HepG2 (cell line): ENCODE results near the gene SRCIN1. TPM values are rescaled to one million over a fixed set of nuclear protein-coding genes. Genes with fewer than 3 reads are reported as not detected.
A peak's percentile ranks its signal among the peaks of the same experiment; 100 is the strongest.

Experiments used
- FOXP1 ChIP-seq, 2 experiments: fragments of 450-650 bp in 1 of 2; IDR thresholded peaks; 2 replicates each; pipeline ENCODE4 v1.6.1; 2017 to 2018; ENCODE audit warnings: antibody characterized with exemption in 1 of 2
- GZF1 ChIP-seq: sonication (generic); formaldehyde crosslinking; IDR thresholded peaks from 2 replicates; pipeline ENCODE4 v1.5.1; 2020; ENCODE audit warnings: mild to moderate bottlenecking, missing genetic modification reagents
- HDAC2 ChIP-seq: sonication (generic); formaldehyde crosslinking; IDR thresholded peaks from 2 replicates; pipeline ENCODE4 v1.4.0; 2020; ENCODE audit warnings: missing genetic modification reagents
- HMG20A ChIP-seq: IDR thresholded peaks from 2 replicates; pipeline ENCODE4 v1.6.1; 2016; ENCODE audit warnings: borderline replicate concordance
- IRF2 ChIP-seq: IDR thresholded peaks from 2 replicates; pipeline ENCODE4 v1.6.1; 2018; ENCODE audit warnings: missing genetic modification reagents, missing compliant biosample characterization
- SOX5 ChIP-seq: IDR thresholded peaks from 2 replicates; pipeline ENCODE4 v1.6.1; 2016; ENCODE audit warnings: borderline replicate concordance
- STAT5B ChIP-seq: sonication (generic); formaldehyde crosslinking; IDR thresholded peaks from 2 replicates; pipeline ENCODE4 v1.4.0; 2020; ENCODE audit warnings: missing genetic modification reagents
- ZFP90 ChIP-seq: sonication (generic); formaldehyde crosslinking; IDR thresholded peaks from 2 replicates; pipeline ENCODE4 v1.8.0; 2022; ENCODE audit warnings: missing genetic modification reagents, mild to moderate bottlenecking, inconsistent platforms, borderline replicate concordance
- ZNF10 ChIP-seq: sonication (generic); formaldehyde crosslinking; IDR thresholded peaks from 2 replicates; pipeline ENCODE4 v1.4.0; 2020; ENCODE audit warnings: mild to moderate bottlenecking, low read depth, missing genetic modification reagents, borderline replicate concordance
- ZNF232 ChIP-seq: sonication (generic); formaldehyde crosslinking; IDR thresholded peaks from 2 replicates; pipeline ENCODE4 v1.4.0; 2020; ENCODE audit warnings: missing genetic modification reagents, borderline replicate concordance
- ZNF337 ChIP-seq: sonication (generic); formaldehyde crosslinking; IDR thresholded peaks from 2 replicates; pipeline ENCODE4 v1.5.1; 2020; ENCODE audit warnings: missing genetic modification reagents, low read depth, mild to moderate bottlenecking, borderline replicate concordance
- ZNF446 ChIP-seq: sonication (generic); formaldehyde crosslinking; IDR thresholded peaks from 2 replicates; pipeline ENCODE4 v1.5.0; 2020; ENCODE audit warnings: mild to moderate bottlenecking, missing genetic modification reagents
- ZNF558 ChIP-seq: sonication (generic); formaldehyde crosslinking; IDR thresholded peaks from 2 replicates; pipeline ENCODE4 v1.9.0; 2022; ENCODE audit warnings: mild to moderate bottlenecking, missing genetic modification reagents, borderline replicate concordance
- ZNF589 ChIP-seq: sonication (generic); formaldehyde crosslinking; conservative IDR thresholded peaks from 2 replicates; pipeline ENCODE4 v1.8.0; 2022; ENCODE audit warnings: mild to moderate bottlenecking, moderate library complexity, missing genetic modification reagents
- ZNF660 ChIP-seq: sonication (generic); formaldehyde crosslinking; IDR thresholded peaks from 2 replicates; pipeline ENCODE4 v1.5.1; 2020; ENCODE audit warnings: mild to moderate bottlenecking, low read depth, missing genetic modification reagents, borderline replicate concordance
- ZNF768 ChIP-seq: sonication (generic); formaldehyde crosslinking; IDR thresholded peaks from 2 replicates; pipeline ENCODE4 v1.4.0; 2020; ENCODE audit warnings: missing genetic modification reagents
- ZNF772 ChIP-seq: sonication (generic); formaldehyde crosslinking; IDR thresholded peaks from 2 replicates; pipeline ENCODE4 v1.5.0; 2020; ENCODE audit warnings: mild to moderate bottlenecking, missing genetic modification reagents
- ZNF792 ChIP-seq: IDR thresholded peaks from 2 replicates; pipeline ENCODE4 v1.6.1; 2016
- polyA plus RNA-seq, 8 experiments: library from polyadenylated mRNA; depleted of rRNA in 3 of 8; stranded (reverse) in 7 of 8; unstranded in 1 of 8; fragments of >200 nt; fragmentation: Illumina TruSeq in 4 of 8; extraction: Trizol in 4 of 8; gene quantifications; 2 replicates each; pipeline versions ENCODE4 v1.2.1 to v1.2.3, GENCODE V29; 2011 to 2016; ENCODE audit warnings: low read depth in 4 of 8, missing spikeins in 1 of 8, mixed read lengths in 1 of 8; ENCODE audit not compliant: insufficient read depth in 1 of 8
- total RNA-seq, 5 experiments: library from RNA; depleted of rRNA; stranded (reverse); fragments of >200 nt; fragmentation: Illumina TruSeq; extraction: Trizol; gene quantifications; 2 replicates each; pipeline ENCODE4 v1.2.3, GENCODE V29; 2016; ENCODE audit warnings: low read depth in 1 of 5
- TF ChIP-seq, protein P1 (sequence below): sonication (generic); formaldehyde crosslinking; IDR thresholded peaks from 2 replicates; pipeline ENCODE4 v1.4.0; 2020; ENCODE audit warnings: missing genetic modification reagents
- TF ChIP-seq, protein P2 (sequence below): fragments of 450-650 bp; IDR thresholded peaks from 2 replicates; pipeline ENCODE4 v1.6.1; 2017
- TF ChIP-seq, protein P3 (sequence below): sonication (generic); formaldehyde crosslinking; IDR thresholded peaks from 2 replicates; pipeline ENCODE4 v1.4.0; 2020; ENCODE audit warnings: mild to moderate bottlenecking, missing genetic modification reagents
- TF ChIP-seq, protein P4 (sequence below): sonication (generic); formaldehyde crosslinking; IDR thresholded peaks from 2 replicates; pipeline ENCODE4 v1.8.0; 2022; ENCODE audit warnings: missing genetic modification reagents, low read depth, mild to moderate bottlenecking, borderline replicate concordance

The SRCIN1 gene
- total and polyA plus RNA-seq, 2 of the 13 experiments (the other 11 are each of a cell fraction or from before 2014, with no cell fraction given), result 1.2 to 9.6 TPM

DNA sequence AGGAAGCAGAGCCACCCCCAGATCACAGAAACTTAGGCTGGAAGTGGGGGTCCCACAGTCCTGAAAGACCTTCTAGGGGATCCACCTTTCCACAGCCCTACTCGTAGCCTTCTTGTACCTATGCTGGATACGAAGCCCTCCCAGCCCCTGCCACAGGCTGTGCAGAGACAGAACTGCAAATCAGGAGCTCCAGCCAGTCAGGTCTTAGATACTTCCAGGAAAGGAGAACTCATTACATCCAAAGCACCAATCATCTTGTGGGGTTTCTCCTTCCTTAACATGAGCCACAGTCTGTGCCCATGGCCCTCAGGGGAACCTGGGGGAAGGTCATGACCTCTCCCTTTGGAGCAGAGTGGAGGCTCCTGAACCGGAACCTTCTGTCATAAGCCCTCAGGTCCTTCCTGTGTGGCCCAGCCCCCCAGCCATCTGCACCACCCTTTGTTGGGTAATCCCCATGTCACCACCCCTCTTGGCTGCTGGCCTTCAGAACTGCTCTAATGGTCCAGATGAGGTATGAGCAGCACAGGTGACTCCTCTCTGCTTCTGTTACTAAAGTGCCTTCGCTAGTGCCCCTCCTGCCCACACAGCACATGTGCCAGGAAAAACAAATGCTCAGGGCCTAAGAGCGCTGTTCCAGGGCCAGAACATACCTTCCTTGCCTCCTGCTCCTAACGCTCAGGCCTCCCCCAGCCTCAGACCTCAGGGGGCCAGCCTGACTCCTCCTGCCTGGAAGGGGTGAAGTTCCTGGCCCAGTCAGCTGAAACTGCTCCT is 14.6 kb downstream of the SRCIN1 start (continued):
- TF ChIP-seq, protein P1, sequence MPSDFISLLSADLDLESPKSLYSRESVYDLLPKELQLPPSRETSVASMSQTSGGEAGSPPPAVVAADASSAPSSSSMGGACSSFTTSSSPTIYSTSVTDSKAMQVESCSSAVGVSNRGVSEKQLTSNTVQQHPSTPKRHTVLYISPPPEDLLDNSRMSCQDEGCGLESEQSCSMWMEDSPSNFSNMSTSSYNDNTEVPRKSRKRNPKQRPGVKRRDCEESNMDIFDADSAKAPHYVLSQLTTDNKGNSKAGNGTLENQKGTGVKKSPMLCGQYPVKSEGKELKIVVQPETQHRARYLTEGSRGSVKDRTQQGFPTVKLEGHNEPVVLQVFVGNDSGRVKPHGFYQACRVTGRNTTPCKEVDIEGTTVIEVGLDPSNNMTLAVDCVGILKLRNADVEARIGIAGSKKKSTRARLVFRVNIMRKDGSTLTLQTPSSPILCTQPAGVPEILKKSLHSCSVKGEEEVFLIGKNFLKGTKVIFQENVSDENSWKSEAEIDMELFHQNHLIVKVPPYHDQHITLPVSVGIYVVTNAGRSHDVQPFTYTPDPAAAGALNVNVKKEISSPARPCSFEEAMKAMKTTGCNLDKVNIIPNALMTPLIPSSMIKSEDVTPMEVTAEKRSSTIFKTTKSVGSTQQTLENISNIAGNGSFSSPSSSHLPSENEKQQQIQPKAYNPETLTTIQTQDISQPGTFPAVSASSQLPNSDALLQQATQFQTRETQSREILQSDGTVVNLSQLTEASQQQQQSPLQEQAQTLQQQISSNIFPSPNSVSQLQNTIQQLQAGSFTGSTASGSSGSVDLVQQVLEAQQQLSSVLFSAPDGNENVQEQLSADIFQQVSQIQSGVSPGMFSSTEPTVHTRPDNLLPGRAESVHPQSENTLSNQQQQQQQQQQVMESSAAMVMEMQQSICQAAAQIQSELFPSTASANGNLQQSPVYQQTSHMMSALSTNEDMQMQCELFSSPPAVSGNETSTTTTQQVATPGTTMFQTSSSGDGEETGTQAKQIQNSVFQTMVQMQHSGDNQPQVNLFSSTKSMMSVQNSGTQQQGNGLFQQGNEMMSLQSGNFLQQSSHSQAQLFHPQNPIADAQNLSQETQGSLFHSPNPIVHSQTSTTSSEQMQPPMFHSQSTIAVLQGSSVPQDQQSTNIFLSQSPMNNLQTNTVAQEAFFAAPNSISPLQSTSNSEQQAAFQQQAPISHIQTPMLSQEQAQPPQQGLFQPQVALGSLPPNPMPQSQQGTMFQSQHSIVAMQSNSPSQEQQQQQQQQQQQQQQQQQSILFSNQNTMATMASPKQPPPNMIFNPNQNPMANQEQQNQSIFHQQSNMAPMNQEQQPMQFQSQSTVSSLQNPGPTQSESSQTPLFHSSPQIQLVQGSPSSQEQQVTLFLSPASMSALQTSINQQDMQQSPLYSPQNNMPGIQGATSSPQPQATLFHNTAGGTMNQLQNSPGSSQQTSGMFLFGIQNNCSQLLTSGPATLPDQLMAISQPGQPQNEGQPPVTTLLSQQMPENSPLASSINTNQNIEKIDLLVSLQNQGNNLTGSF (CRISPR knock-in tag), result no peak
- TF ChIP-seq, protein P2, sequence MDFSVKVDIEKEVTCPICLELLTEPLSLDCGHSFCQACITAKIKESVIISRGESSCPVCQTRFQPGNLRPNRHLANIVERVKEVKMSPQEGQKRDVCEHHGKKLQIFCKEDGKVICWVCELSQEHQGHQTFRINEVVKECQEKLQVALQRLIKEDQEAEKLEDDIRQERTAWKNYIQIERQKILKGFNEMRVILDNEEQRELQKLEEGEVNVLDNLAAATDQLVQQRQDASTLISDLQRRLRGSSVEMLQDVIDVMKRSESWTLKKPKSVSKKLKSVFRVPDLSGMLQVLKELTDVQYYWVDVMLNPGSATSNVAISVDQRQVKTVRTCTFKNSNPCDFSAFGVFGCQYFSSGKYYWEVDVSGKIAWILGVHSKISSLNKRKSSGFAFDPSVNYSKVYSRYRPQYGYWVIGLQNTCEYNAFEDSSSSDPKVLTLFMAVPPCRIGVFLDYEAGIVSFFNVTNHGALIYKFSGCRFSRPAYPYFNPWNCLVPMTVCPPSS, result no peak
- TF ChIP-seq ZNF558 (CRISPR knock-in tag) (no peak), FOXP1 (IDR thresholded peaks at IDR 0.05) (no peak), FOXP1 (CRISPR knock-in tag; IDR thresholded peaks at IDR 0.05) (peak; percentile 9; the same call in 1 of the 2 replicates), ZNF589 (CRISPR knock-in tag) (no peak), ZNF660 (no peak), ZNF10 (no peak), HMG20A (CRISPR knock-in tag) (no peak), ZNF772 (no peak), GZF1 (CRISPR knock-in tag) (no peak), ZFP90 (CRISPR knock-in tag) (no peak), ZNF792 (CRISPR knock-in tag) (0 out of 2 replicates have a peak, but pooled peaks have one; percentile 38), ZNF768 (CRISPR knock-in tag) (no peak), SOX5 (CRISPR knock-in tag) (peak; percentile 47), STAT5B (no peak), ZNF337 (CRISPR knock-in tag) (no peak), IRF2 (0 out of 2 replicates have a peak, but pooled peaks have one; percentile 5), ZNF446 (no peak), HDAC2 (CRISPR knock-in tag) (peak; percentile 62; the same call in 1 of the 2 replicates), ZNF232 (CRISPR knock-in tag) (no peak)
- TF ChIP-seq, protein P3, sequence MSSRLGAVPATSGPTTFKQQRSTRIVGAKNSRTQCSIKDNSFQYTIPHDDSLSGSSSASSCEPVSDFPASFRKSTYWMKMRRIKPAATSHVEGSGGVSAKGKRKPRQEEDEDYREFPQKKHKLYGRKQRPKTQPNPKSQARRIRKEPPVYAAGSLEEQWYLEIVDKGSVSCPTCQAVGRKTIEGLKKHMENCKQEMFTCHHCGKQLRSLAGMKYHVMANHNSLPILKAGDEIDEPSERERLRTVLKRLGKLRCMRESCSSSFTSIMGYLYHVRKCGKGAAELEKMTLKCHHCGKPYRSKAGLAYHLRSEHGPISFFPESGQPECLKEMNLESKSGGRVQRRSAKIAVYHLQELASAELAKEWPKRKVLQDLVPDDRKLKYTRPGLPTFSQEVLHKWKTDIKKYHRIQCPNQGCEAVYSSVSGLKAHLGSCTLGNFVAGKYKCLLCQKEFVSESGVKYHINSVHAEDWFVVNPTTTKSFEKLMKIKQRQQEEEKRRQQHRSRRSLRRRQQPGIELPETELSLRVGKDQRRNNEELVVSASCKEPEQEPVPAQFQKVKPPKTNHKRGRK (CRISPR knock-in tag), result peak; percentile 29; the same call in 1 of the 2 replicates
- TF ChIP-seq, protein P4, sequence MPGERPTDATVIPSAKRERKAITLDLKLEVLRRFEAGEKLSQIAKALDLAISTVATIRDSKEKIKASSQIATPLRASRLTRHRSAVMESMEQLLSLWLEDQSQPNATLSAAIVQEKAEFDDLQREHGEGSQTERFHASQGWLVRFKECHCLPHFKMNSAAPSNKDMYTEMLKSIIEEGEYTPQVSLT (CRISPR knock-in tag), result no peak
